Thoracic aorta (tissue), 2 donors: ENCODE data around the gene FOXP1. TPM values are rescaled to one million over a fixed set of nuclear protein-coding genes. Genes with fewer than 3 reads are reported as not detected.

Experiments
- ATAC-seq: fragments of 150-250 bp; one replicate; pipeline ENCODE4 v1.8.0; 2017; ENCODE audit warnings: low read depth; ENCODE audit not compliant: insufficient number of reproducible peaks, low FRiP score
- DNase-seq: peaks from one replicate; pipeline ENCODE4 v3.0.0-alpha.2; 2020; ENCODE audit warnings: low spot score
- H3K27ac ChIP-seq, 2 donors: fragments of 200-600 bp; sonication (generic); 1 replicate in 1 of 2; 2 replicates in 1 of 2; pipeline ENCODE4 v1.5.1; 2016; ENCODE audit warnings: mild to moderate bottlenecking in 2 of 2, moderate library complexity in 2 of 2
- H3K27me3 ChIP-seq: fragments of 200-600 bp; sonication (generic); replicated peaks from 2 replicates; pipeline ENCODE4 v1.6.0; 2016; ENCODE audit warnings: mild to moderate bottlenecking; ENCODE audit not compliant: insufficient read depth
- H3K36me3 ChIP-seq: fragments of 200-600 bp; sonication (generic); one replicate; pipeline ENCODE4 v1.5.1; 2016
- H3K4me1 ChIP-seq, 2 donors: fragments of 200-600 bp; sonication (generic); 1 replicate in 1 of 2; 2 replicates in 1 of 2; pipeline versions ENCODE4 v1.5.1 to v1.6.0; 2016; ENCODE audit warnings: low read depth in 2 of 2, mild to moderate bottlenecking in 1 of 2; ENCODE audit not compliant: control insufficient read depth in 1 of 2
- H3K4me3 ChIP-seq: fragments of 200-600 bp; sonication (generic); 2 replicates; pipeline ENCODE4 v1.5.1; 2016; ENCODE audit warnings: mild to moderate bottlenecking
- H3K9me3 ChIP-seq: fragments of 200-600 bp; sonication (generic); 2 replicates; pipeline ENCODE4 v1.5.1; 2016
- CTCF ChIP-seq: fragments of 200-600 bp; sonication (generic); IDR thresholded peaks from one replicate; pipeline ENCODE4 v1.5.1; 2019; ENCODE audit warnings: antibody characterized with exemption
- total RNA-seq, 2 donors: library from RNA; depleted of rRNA; stranded (reverse); fragments of >200 nt; gene quantifications; one replicate each; pipeline versions ENCODE4 v1.1.0 to v1.2.3, GENCODE V29; 2016

The FOXP1 gene
- total RNA-seq, 2 donors from 2014 or later, result 176 to 255 TPM

- no peaks in the 10 kb centered on the region for H3K36me3 ChIP-seq
- no peaks in the 10 kb centered on the region for H3K4me1 ChIP-seq
- no peak for TF ChIP-seq CTCF
- H3K27me3 ChIP-seq, result no peaks in the 10 kb centered on the region
- no peak overlapping the region for H3K27ac ChIP-seq
- no peaks in the 10 kb centered on the region for H3K9me3 ChIP-seq
- no peak for ATAC-seq
- no peak overlapping the region for H3K4me3 ChIP-seq
- no peak for DNase-seq
Measured at GRCh38 chr3:70933105-70933810, 650.3 kb downstream of the FOXP1 start.

DNA sequence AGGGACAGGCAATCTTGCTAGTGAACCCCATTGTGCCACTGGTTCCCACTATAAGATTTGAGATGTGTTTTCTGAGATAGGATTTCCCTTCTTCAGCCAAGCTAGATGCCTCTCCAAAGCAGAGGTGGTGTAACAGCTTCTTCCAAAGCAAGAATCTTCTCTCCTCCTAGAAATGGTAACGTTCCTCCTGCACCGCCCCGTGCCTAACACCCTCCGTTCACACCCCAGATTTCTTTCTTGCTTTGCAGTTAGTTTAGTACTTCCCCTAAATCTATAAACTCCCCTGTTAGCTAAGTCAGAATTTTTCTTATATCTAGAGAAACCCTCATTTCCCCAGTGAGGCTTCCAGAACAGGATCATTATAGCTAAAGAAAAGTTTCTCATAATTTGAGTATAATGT lies 653.5 kb downstream of the FOXP1 start:
- no peak for TF ChIP-seq CTCF
- no peak for DNase-seq
- Histone ChIP-seq H3K4me3 (no peak overlapping the region), H3K27ac (no peak overlapping the region), H3K27me3 (no peaks in the 10 kb centered on the region), H3K4me1 (no peaks in the 10 kb centered on the region), H3K36me3 (no peaks in the 10 kb centered on the region), H3K9me3 (no peaks in the 10 kb centered on the region)
- no peak for ATAC-seq

DNA sequence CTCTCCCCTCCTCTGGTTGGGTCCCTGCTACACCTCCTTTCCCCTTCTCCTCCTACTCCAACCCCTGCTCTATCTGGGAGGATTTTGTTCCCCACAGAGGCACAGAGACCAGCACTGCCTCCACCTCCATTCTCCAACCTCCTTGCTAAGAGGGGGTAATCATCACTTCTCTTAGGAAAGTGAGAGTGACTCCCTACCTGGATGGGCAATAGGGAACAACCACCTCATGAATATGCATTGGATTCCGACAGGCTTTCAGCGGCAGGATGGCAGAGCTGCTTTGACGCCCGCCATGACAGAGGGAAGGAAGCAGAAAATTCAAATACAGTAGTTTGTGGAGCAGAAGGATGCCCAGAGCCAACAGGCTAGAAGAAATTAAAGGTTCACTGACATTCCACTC lies 656.3 kb downstream of the FOXP1 start:
- Histone ChIP-seq H3K27me3 (no peaks in the 10 kb centered on the region), H3K9me3 (no peaks in the 10 kb centered on the region), H3K4me1 (no peaks in the 10 kb centered on the region), H3K4me3 (no peak overlapping the region), H3K36me3 (no peaks in the 10 kb centered on the region), H3K27ac (no peak overlapping the region)
- TF ChIP-seq CTCF, result no peak
- DNase-seq (no peak), ATAC-seq (no peak)

- H3K27me3 ChIP-seq, result no peaks in the 10 kb centered on the region
- no peak overlapping the region for H3K4me3 ChIP-seq
- no peaks in the 10 kb centered on the region for H3K4me1 ChIP-seq
- no peaks in the 10 kb centered on the region for H3K36me3 ChIP-seq
- no peak for ATAC-seq
- no peak overlapping the region for H3K27ac ChIP-seq
- DNase-seq, result no peak
- no peak for TF ChIP-seq CTCF
- no peaks in the 10 kb centered on the region for H3K9me3 ChIP-seq
Measured at GRCh38 chr3:70926835-70927234, 656.7 kb downstream of the FOXP1 start.

GRCh38 chr3:70919661-70920060 lies 663.9 kb downstream of the FOXP1 start:
- H3K27ac ChIP-seq, result peak overlapping the region; percentile 56 to 71

More at GRCh38 chr3:70919661-70920060, 663.9 kb downstream of the FOXP1 start:
- Histone ChIP-seq H3K27me3 (no peaks in the 10 kb centered on the region), H3K4me3 (peak overlapping the region; percentile 42), H3K36me3 (no peaks in the 10 kb centered on the region), H3K4me1 (peaks cover 12 to 27% of the 10 kb centered on the region in 2 donors), H3K9me3 (no peaks in the 10 kb centered on the region)
- no peak for DNase-seq
- TF ChIP-seq CTCF, result no peak
- ATAC-seq, result no peak
